Endothelial cell of umbilical vein (primary cell): Measurements from ENCODE around the gene SIRT3. TPM values are rescaled to one million over a fixed set of nuclear protein-coding genes. Genes with fewer than 3 reads are reported as not detected.

Source experiments
- BruUV-seq: library from RNA; stranded (reverse); fragments of 400-500 nt; replicated peaks from 2 replicates; lab custom pipeline; 2021; lab: Mats Ljungman, UMichigan
- CTCF ChIA-PET: fragments of 300-600, 350-600 bp; sonication (Branson Sonifier 250); formaldehyde crosslinking; loops from one replicate; lab custom pipeline; 2021; ENCODE audit warnings: antibody characterized with exemption, inconsistent platforms; lab: Charles Lee
- POLR2A ChIA-PET: fragments of 300-600, 350-600 bp; sonication (Branson Sonifier 250); formaldehyde crosslinking; loops from one replicate; lab custom pipeline; 2021; ENCODE audit warnings: antibody characterized with exemption, inconsistent platforms; lab: Charles Lee
- DNase-seq: peaks from one replicate; pipeline ENCODE4 v3.0.0-alpha.2; 2011; ENCODE audit warnings: low read depth, low spot score
- FAIRE-seq: peaks from 2 replicates; lab custom pipeline; 2011; peaks lifted over from hg19 to GRCh38; lab: Jason Lieb, UNC
- H2AFZ ChIP-seq: 2 replicates; pipeline ENCODE4 v1.6.0; 2012; ENCODE audit warnings: low read depth, low read length, control low read depth, inconsistent platforms
- H3K27ac ChIP-seq: 2 replicates; pipeline ENCODE4 v1.5.1; 2011; ENCODE audit warnings: low read depth, mild to moderate bottlenecking, control low read depth, low read length, moderate library complexity; ENCODE audit not compliant: insufficient read depth
- H3K27me3 ChIP-seq, 2 experiments: 2 replicates each; pipeline versions ENCODE4 v1.6.0 to v1.6.1; 2011; ENCODE audit warnings: low read length in 2 of 2, mixed read lengths in 1 of 2; ENCODE audit not compliant: control insufficient read depth in 2 of 2, insufficient read depth in 2 of 2
- H3K36me3 ChIP-seq, 2 experiments: 2 replicates in 1 of 2; 3 replicates in 1 of 2; pipeline ENCODE4 v1.5.1; 2011; ENCODE audit warnings: low read length in 2 of 2, mild to moderate bottlenecking in 1 of 2, moderate library complexity in 1 of 2; ENCODE audit not compliant: control insufficient read depth in 2 of 2, insufficient read depth in 2 of 2; ENCODE audit errors: extremely low read depth in 1 of 2
- H3K4me1 ChIP-seq: 3 replicates; pipeline ENCODE4 v1.5.1; 2011; ENCODE audit warnings: mild to moderate bottlenecking, low read length; ENCODE audit not compliant: control insufficient read depth, insufficient read depth; ENCODE audit errors: extremely low read depth
- H3K4me2 ChIP-seq: 2 replicates; pipeline ENCODE4 v1.6.1; 2011; ENCODE audit warnings: low read length, control low read depth, mixed read lengths; ENCODE audit not compliant: insufficient read depth
- H3K4me3 ChIP-seq, 3 experiments: fragments of 200-600 bp in 1 of 3; sonication (generic), shearing (Covaris generic) in 1 of 3; replicated peaks in 1 of 3; 2 replicates each; pipeline ENCODE4 v1.5.1; 2011 to 2016; ENCODE audit warnings: control low read depth in 3 of 3, low read length in 3 of 3, mild to moderate bottlenecking in 2 of 3, inconsistent platforms in 1 of 3, low read depth in 1 of 3, moderate library complexity in 1 of 3; ENCODE audit not compliant: insufficient read depth in 1 of 3
- H3K79me2 ChIP-seq: 2 replicates; pipeline ENCODE4 v1.6.0; 2012; ENCODE audit warnings: low read length, inconsistent platforms; ENCODE audit not compliant: control insufficient read depth, insufficient read depth
- H3K9ac ChIP-seq: replicated peaks from 2 replicates; pipeline ENCODE3; 2011; ENCODE audit warnings: low read length, control low read depth; ENCODE audit not compliant: insufficient read depth; ENCODE audit errors: extremely low read depth
- H3K9me1 ChIP-seq: replicated peaks from 3 replicates; pipeline ENCODE4 v1.6.0; 2011; ENCODE audit warnings: mild to moderate bottlenecking, low read length; ENCODE audit not compliant: control insufficient read depth, insufficient read depth; ENCODE audit errors: extremely low read depth
- H3K9me3 ChIP-seq: replicated peaks from 2 replicates; pipeline ENCODE4 v1.5.1; 2012; ENCODE audit warnings: low read length, inconsistent platforms; ENCODE audit not compliant: control insufficient read depth, insufficient read depth
- H4K20me1 ChIP-seq: replicated peaks from 2 replicates; pipeline ENCODE3; 2011; ENCODE audit warnings: mild to moderate bottlenecking, low read length; ENCODE audit not compliant: control insufficient read depth, insufficient read depth; ENCODE audit errors: extremely low read depth
- EZH2 ChIP-seq: IDR thresholded peaks from 2 replicates; pipeline ENCODE4 v1.6.1; 2012; ENCODE audit warnings: borderline replicate concordance, low read depth, mild to moderate bottlenecking, moderate library complexity, low read length, inconsistent platforms; ENCODE audit not compliant: severe bottlenecking
- FOS ChIP-seq: IDR thresholded peaks from 2 replicates; pipeline ENCODE4 v1.6.1; 2011; ENCODE audit warnings: mild to moderate bottlenecking, low read length, moderate library complexity, borderline replicate concordance; ENCODE audit not compliant: insufficient read depth
- MYC ChIP-seq: IDR thresholded peaks from one replicate; pipeline ENCODE4 v1.6.1; 2011; ENCODE audit warnings: mild to moderate bottlenecking, low read depth, low read length
- POLR2AphosphoS5 ChIP-seq: IDR thresholded peaks from 2 replicates; pipeline ENCODE4 v1.6.1; 2012; ENCODE audit warnings: low read depth, mild to moderate bottlenecking, control low read depth, low read length, moderate library complexity; ENCODE audit not compliant: insufficient read depth
- dilution Hi-C: fragments of 300-500 bp; cut with MboI; formaldehyde crosslinking; loops from one replicate; pipeline ENCODE4 v1.15.0; 2019; ENCODE audit warnings: low sequenced_read_pairs; ENCODE audit not compliant: extremely low pct_ligation_motif_present
- intact Hi-C: fragments of 100-400 bp; cut with micrococcal nuclease; formaldehyde crosslinking; loops from one replicate; pipeline ENCODE4 v1.10.0; 2022
- polyA plus RNA-seq, 4 experiments: library from polyadenylated mRNA; depleted of rRNA in 3 of 4; stranded (reverse) in 3 of 4; unstranded in 1 of 4; fragments of >200 nt; gene quantifications; 2 replicates each; pipeline versions ENCODE4 v1.2.1 to v1.2.3, GENCODE V29; 2011 to 2012; ENCODE audit warnings: missing spikeins in 1 of 4
- total RNA-seq: library from RNA; stranded (reverse); gene quantifications from 2 replicates; pipeline ENCODE4 v1.2.3, GENCODE V29; 2021
- TF ChIP-seq, protein P1 (sequence below): IDR thresholded peaks from 2 replicates; pipeline ENCODE4 v1.6.1; 2011; ENCODE audit not compliant: insufficient read depth, insufficient read length
- TF ChIP-seq, protein P2 (sequence below), 2 donors: IDR thresholded peaks; 1 replicate in 1 of 2; 2 replicates in 1 of 2; pipeline ENCODE4 v1.5.1; 2011; ENCODE audit warnings: low read length in 2 of 2, mild to moderate bottlenecking in 2 of 2, moderate library complexity in 2 of 2, control low read depth in 1 of 2, inconsistent platforms in 1 of 2, low read depth in 1 of 2; ENCODE audit not compliant: insufficient read depth in 1 of 2; ENCODE audit errors: extremely low read depth in 1 of 2

SIRT3 gene
- total and polyA plus RNA-seq, 2 donors (not counting 3 experiments of a cell fraction or from before 2014, with no cell fraction given): 12.0 to 18.3 TPM

DNA sequence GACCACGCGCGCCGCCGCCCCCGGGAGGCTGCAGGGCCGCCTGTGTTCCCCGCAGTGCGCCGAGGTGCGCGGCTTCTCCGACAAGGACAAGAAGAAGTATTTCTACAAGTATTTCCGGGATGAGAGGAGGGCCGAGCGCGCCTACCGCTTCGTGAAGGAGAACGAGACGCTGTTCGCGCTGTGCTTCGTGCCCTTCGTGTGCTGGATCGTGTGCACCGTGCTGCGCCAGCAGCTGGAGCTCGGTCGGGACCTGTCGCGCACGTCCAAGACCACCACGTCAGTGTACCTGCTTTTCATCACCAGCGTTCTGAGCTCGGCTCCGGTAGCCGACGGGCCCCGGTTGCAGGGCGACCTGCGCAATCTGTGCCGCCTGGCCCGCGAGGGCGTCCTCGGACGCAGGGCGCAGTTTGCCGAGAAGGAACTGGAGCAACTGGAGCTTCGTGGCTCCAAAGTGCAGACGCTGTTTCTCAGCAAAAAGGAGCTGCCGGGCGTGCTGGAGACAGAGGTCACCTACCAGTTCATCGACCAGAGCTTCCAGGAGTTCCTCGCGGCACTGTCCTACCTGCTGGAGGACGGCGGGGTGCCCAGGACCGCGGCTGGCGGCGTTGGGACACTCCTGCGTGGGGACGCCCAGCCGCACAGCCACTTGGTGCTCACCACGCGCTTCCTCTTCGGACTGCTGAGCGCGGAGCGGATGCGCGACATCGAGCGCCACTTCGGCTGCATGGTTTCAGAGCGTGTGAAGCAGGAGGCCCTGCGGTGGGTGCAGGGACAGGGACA lies 44.8 kb upstream of the SIRT3 start:
- H3K4me3 ChIP-seq: no peak overlapping the region
- no TSS peak for BruUV-seq
- no peaks in the 10 kb centered on the region for H3K79me2 ChIP-seq
- intact Hi-C loops (no loop called here), dilution Hi-C loops (no loop called here)
- CTCF ChIA-PET: interaction anchor here (1.0 to 1.4 kb wide), 3 partner anchors 22 to 51 kb away, joined by 3 to 4 read pairs (median 3); no protein-coding TSS in a partner anchor
- H3K9me1 ChIP-seq: no peaks in the 10 kb centered on the region
- H3K36me3 ChIP-seq: no peaks in the 10 kb centered on the region
- H3K4me1 ChIP-seq: no peaks in the 10 kb centered on the region
- DNase-seq: no peak
- no peak overlapping the region for H3K9ac ChIP-seq
- no peak overlapping the region for H3K4me2 ChIP-seq
- H3K9me3 ChIP-seq: no peaks in the 10 kb centered on the region
- H3K27me3 ChIP-seq: peaks cover 44 to 55% of the 10 kb centered on the region in 2 experiments
- H3K27ac ChIP-seq: no peak overlapping the region
- peak; percentile 91 for TF ChIP-seq EZH2
- TF ChIP-seq, protein P1, sequence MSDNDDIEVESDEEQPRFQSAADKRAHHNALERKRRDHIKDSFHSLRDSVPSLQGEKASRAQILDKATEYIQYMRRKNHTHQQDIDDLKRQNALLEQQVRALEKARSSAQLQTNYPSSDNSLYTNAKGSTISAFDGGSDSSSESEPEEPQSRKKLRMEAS: no peak
- TF ChIP-seq FOS: no peak
- TF ChIP-seq, protein P2, sequence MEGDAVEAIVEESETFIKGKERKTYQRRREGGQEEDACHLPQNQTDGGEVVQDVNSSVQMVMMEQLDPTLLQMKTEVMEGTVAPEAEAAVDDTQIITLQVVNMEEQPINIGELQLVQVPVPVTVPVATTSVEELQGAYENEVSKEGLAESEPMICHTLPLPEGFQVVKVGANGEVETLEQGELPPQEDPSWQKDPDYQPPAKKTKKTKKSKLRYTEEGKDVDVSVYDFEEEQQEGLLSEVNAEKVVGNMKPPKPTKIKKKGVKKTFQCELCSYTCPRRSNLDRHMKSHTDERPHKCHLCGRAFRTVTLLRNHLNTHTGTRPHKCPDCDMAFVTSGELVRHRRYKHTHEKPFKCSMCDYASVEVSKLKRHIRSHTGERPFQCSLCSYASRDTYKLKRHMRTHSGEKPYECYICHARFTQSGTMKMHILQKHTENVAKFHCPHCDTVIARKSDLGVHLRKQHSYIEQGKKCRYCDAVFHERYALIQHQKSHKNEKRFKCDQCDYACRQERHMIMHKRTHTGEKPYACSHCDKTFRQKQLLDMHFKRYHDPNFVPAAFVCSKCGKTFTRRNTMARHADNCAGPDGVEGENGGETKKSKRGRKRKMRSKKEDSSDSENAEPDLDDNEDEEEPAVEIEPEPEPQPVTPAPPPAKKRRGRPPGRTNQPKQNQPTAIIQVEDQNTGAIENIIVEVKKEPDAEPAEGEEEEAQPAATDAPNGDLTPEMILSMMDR (IDR thresholded peaks at IDR 0.05; ENCODE audit: extremely low read depth in 1 of 2, insufficient read depth in 1 of 2, low read depth in 1 of 2, low read length in 2 of 2): no peak
- no peak for TF ChIP-seq POLR2AphosphoS5
- no peak for TF ChIP-seq MYC
- FAIRE-seq: no peak
- POLR2A ChIA-PET: interaction anchor here (1.0 kb wide), 1 partner anchor 74 kb away, joined by 3 read pairs; the partner anchor contains the start of genes BET1L and RIC8A
- H4K20me1 ChIP-seq: no peaks in the 10 kb centered on the region
- H2AFZ ChIP-seq: no peak overlapping the region
